ENCODE data around the gene SYNGAP1.

The SYNGAP1 gene

DNA sequence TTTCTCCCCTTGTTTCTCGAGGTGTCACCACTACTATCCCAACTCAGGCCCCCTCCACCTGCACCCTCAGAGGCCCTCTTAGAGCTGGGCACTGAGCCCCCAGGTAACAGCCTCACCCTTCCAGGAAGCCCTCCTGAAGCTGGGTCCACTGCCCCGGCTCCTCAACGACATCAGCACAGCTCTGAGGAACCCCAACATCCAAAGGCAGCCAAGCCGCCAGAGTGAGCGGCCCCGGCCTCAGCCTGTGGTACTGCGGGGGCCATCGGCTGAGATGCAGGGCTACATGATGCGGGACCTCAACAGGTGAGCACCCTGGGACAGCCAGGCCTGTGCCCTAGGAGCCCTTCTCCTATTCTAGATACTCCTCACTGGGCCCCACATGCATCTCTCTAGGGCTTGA lies 21.6 kb downstream of the SYNGAP1 start:
- DNase-seq (ENCODE audit: extremely low read depth, low read depth), result no peak
- no peak for TF ChIP-seq CTCF (IDR thresholded peaks at IDR 0.05; ENCODE audit: low read depth, low read length, missing control alignments)
- H3K4me3 ChIP-seq (replicated peaks; ENCODE audit: low read depth, low read length), result no peak overlapping the region

DNA sequence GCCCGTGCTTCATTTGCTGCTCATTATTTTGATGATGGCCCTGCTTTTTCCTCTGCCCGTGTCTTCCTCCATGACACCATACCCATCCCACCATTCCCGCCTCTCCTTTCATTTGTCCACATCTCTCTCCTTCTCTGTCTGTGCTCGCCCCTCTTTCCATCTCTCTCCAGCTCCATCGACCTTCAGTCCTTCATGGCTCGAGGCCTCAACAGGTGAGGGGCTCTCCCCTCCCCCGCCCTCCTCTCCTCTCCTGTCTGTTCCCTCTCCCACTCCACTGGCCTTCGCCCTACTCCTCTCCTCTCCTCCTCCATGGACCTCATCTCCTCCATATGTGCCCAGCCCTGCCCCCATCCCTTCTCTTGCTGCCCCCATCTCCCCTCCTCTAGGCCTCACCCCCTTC lies 22.4 kb downstream of the SYNGAP1 start:
- no peak for TF ChIP-seq CTCF (IDR thresholded peaks at IDR 0.05; ENCODE audit: low read depth, low read length, missing control alignments)
- no peak overlapping the region for H3K4me3 ChIP-seq (replicated peaks; ENCODE audit: low read depth, low read length)
- DNase-seq (ENCODE audit: extremely low read depth, low read depth), result no peak

GRCh38 chr6:33443025-33443424 lies 23.2 kb downstream of the SYNGAP1 start:
- no peak for TF ChIP-seq CTCF (IDR thresholded peaks at IDR 0.05; ENCODE audit: low read depth, low read length, missing control alignments)
- no peak overlapping the region for H3K4me3 ChIP-seq (replicated peaks; ENCODE audit: low read depth, low read length)
- no peak for DNase-seq (ENCODE audit: extremely low read depth, low read depth)

DNA sequence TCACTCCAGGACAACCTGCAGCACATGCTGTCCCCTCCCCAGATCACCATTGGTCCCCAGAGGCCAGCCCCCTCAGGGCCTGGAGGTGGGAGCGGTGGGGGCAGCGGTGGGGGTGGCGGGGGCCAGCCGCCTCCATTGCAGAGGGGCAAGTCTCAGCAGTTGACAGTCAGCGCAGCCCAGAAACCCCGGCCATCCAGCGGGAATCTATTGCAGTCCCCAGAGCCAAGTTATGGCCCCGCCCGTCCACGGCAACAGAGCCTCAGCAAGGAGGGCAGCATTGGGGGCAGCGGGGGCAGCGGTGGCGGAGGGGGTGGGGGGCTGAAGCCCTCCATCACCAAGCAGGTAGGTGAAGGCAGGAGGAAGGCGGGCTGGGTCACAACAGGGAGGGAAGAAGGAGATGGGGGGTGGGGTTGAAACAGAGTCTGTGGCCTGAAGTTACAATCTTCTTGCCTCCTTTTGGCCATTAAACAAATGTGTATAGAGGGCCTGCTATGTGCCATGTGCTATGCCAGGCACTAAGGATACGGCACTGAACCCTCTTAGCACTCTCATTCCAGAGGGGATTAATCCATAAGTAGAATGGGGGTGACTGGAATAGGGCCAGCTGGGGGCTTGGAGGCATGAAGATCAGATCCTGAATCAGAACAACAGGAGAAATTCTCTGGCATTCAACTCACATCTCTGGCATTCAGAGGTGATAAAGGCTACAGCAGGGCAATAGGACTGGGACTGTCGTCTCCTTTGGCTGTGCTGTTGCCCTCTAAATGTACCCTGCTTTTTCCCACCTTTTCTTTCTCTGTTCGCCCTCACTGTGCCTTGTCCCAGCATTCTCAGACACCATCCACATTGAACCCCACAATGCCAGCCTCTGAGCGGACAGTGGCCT lies 24.0 kb downstream of the SYNGAP1 start:
- no peak for DNase-seq (ENCODE audit: extremely low read depth, low read depth)
- no peak overlapping the region for H3K4me3 ChIP-seq (replicated peaks; ENCODE audit: low read depth, low read length)
- TF ChIP-seq CTCF (IDR thresholded peaks at IDR 0.05; ENCODE audit: low read depth, low read length, missing control alignments), result no peak

- no peak overlapping the region for H3K4me3 ChIP-seq (replicated peaks; ENCODE audit: low read depth, low read length)
- no peak for DNase-seq (ENCODE audit: extremely low read depth, low read depth)
- TF ChIP-seq CTCF (IDR thresholded peaks at IDR 0.05; ENCODE audit: low read depth, low read length, missing control alignments), result no peak
These were observed 25.3 kb downstream of the SYNGAP1 start for GRCh38 chr6:33445119-33445603.

GRCh38 chr6:33446356-33446755 lies 26.5 kb downstream of the SYNGAP1 start:
- no peak for TF ChIP-seq CTCF (IDR thresholded peaks at IDR 0.05; ENCODE audit: low read depth, low read length, missing control alignments)
- DNase-seq (ENCODE audit: extremely low read depth, low read depth), result no peak
- H3K4me3 ChIP-seq (replicated peaks; ENCODE audit: low read depth, low read length), result no peak overlapping the region

All from HFF-Myc (cell line).